Measurements from ENCODE around the gene MAP1LC3B.

Gene MAP1LC3B

DNA sequence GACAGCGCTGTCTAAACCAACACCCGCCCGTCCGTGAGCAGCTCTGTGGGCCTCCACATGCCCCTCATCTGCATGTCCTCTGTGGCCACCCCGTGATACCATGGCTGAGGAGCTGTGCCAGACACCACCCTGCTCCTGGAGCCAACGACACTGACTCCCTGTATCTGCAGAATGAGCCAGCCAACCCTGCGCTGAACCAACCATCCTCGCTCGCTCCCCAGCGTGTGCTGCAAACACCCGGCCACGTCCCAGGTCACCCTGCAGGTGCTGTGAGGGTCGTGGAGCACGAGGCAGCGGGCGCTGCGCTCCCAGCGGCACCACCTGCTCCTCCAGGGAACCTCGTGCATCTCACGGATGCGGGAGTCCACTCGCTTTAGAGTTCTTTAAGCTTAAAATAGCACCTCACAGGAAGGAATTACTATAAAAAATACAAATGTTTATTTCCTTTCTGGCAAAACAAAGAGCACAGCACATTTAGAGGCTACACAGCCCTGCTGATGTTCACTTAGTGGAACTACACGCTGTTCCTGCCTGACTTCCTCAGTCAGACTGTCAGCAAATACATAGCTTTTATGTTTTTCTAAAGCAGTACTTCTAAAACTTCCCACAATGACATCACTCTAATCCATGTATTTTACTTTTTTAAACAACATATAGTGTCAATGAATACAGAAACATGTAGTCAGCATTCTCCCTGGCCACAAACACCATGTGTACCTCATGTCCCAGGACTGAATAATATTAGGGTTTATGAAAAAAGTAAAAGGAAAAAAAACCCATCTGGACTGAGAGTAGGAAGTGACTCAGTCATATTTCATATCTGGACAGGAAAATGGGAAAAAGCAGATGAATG lies 43.5 kb downstream of the MAP1LC3B start:
- no peak for DNase-seq

DNA sequence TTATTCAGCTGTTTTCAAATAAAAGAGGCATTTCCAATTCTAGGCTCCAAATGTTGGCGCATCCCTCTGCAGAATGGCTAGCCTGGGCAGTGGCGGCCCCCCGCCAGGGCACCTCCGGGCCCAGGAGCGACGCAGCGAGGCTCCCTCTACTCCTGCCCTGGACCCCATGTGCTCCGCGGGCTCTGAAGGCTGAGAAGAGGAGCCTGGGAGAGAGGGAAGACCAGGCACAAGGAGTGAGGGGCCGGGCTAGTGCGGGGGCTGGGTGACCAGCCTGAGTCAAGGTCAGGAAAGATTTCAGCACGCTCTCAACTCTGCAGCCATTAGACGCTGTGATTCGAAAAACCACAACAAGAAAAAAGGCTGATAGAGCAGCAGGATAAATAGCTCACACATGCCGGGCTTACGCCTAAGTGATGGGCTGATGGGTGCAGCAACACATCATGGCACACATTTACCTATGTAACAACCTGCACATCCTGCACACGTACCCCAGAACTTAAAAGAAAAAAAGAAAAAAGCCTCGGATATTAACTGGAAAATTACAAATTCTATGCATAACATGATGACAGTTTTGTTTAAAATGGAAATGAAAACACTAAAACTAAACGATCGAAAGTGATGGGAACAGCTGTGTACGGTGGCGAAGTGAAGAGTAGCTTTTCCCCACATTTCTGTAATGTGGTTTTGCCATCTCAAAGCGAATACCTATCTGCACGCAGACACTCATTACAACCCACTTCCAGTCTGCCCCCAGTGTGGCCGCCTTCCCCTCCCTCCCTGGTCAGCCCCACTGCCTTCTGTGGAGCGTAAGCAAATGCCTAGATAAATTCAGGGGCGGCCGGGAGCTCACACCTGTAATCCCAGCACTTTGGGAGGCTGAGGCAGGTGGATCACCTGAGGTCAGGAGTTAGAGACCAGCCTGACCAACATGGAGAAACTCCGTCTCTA lies 44.4 kb downstream of the MAP1LC3B start:
- peak in 1 of 2 experiments; percentile 15 for DNase-seq

DNA sequence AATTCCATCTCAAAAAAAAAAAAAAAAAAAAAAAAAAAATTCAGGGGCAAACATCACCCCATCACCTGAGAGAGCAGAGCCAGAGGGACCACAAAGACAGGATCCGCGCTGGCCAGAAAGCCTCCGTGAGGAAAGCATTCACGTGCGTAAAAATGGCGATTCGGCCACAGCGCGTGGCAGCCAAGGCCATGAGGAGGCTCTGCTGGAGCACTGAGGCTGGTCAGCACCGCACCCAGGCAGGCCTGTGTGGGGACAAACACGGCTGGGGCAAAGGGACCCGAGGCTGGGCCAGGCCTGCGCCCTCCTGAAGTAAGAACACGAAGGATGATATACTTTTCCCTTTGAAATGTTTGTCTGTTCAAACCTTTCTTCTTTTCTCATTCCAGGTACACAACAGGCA lies 45.2 kb downstream of the MAP1LC3B start:
- no peak for DNase-seq

DNA sequence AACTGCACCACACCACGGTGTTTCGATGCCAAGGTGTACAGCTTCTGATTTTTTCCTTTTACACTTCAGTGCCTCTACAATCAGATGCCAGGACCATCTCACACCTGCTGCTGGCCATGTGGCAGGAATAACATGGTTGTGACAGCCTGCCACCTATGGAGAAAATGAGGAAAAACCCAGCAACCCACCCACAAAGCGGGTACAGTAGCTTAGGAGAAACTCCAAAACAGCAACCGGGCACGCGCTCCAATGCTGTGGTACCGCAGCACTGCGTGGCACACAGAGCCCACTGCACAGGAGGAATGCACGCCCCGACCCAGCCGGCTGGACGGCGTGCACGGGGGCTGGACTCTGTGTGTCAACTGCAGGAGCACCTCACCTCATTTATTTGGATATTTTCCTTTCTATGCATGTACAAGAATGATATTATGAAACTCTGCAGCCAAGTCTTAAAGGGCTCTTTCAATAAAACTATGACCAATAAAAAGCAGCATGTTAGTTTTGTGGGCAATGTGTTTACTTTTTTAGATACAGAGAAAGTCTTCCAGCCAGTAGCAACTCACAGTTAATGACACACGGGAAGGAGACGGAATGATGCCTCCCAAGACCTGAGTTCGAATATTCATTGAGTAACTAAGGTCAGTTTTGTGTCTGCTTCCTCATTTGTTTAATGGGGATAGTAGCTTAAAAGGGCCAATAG lies 45.9 kb downstream of the MAP1LC3B start:
- DNase-seq = no peak

DNA sequence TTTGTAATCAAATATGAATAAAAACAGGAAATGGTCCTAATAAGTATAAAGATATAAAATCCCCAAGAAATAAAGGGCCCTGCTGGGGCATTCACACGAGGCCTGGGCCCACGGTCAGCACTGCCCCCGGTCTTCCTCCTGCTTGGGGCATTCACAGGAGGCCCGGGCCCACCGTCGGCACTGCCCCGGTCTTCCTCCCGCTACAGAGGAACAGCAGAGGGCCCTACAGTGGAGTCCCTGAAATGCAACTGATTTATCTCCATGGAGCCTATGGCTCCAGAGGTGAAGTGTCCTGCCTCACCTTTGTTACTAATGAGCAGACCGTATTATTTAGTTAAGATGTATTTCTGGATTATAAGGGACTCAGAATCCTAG lies 46.5 kb downstream of the MAP1LC3B start:
- DNase-seq = no peak

DNA sequence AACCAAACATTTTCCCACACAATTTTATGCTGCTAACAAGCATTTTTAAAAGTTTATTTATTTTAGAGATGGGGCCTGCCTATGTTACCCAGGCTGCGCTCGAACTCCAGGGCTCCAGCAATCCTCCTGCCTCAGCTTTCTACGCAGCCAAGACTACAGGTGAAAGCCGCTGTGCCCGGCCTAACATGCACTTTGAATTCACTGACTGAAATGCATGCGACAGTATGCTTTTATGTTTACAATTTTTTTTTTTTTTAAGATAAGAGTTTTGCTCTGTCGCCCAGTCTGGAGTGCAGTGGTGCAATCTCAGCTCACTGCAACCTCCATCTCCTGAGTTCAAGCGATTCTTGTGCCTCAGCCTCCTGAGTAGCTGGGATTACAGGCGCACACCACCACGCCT lies 47.8 kb downstream of the MAP1LC3B start:
- no peak for DNase-seq

DNA sequence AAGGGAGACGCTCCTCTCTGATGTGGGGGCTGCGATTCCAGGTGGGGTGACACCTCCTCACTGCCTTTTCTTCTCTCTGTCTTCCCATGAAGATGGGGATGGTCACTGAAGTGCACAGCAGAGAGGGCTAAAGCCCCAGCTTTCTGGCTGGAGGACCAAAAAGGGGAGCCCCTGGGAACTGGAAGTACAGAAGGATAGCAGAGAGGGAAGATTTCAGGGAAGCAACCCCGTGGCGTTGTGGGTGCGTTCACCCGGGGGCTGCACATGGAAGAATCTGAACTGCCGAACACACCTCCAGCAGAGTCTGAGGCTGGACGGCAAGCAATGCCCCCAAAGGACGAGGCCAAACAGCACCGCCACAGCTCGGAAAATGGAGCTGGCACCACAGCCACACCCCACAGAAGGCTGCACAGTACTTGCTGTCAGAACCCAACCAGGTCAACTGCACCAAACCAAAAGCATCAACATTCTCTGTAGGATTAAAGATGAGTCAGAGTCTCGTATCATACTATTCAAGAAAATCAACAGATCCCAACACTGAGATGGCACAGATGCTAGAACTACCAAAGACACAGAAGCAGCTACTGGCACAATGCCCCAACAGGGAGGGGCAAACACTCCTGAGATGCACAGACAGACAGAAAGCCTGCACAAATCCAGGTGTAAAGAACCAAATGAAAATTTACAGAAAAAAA lies 49.9 kb downstream of the MAP1LC3B start:
- no peak for DNase-seq

DNA sequence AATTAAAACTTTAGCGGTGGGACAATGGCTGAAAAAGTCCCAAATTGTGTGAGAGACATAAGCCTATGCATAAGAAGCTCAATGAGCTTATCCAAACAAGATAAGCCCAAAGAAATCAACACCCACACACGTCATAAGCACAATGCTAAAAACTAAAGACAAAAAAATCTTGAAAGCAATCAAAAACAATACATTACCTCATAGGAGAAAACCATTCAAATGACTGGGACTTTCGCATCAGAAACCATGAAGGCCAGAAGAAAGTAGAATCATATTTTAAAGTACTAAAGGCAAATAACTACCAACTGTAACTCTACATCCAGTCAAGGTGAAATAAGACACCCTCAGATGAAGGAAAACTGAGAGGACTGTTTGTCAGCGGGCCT lies 50.4 kb downstream of the MAP1LC3B start:
- no peak for DNase-seq

DNA sequence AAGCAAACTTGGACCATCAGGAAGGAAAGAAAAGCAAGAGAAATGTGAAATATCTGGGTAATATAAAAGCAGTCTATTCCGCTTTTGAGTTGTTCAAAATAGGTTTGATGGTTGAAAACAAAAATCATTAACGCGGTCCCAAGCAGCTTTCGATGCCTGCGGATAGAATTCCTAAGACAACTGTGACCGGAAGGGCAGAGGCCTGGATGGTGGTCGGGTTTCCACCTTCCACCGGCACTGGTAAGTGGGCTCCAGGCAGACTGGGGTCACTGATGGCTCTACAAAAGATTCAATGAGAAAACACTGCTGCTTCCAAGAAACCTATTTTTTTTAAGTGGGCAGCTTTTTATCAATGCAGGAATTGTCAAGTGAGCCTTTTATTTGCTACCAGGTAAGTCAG lies 50.9 kb downstream of the MAP1LC3B start:
- DNase-seq = no peak

DNA sequence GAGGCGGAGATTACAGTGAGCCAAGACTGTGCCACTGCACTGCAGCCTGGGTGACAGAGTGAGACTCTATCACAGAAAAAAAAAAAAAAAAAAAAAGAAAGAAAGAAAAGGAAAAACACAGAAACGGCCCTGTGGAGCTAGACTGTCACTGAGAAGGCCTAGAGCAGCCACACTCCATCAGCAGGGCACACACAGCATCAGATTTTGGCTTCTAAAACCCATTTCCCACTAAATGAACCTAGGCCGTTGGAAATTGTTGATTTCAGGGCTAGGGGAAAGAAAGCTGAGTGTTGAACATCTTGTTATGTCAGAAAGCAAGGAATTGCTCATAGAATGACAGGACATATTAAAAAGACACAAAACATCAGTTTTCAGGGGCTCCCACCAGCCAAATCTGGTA lies 51.8 kb downstream of the MAP1LC3B start:
- DNase-seq = no peak

DNA sequence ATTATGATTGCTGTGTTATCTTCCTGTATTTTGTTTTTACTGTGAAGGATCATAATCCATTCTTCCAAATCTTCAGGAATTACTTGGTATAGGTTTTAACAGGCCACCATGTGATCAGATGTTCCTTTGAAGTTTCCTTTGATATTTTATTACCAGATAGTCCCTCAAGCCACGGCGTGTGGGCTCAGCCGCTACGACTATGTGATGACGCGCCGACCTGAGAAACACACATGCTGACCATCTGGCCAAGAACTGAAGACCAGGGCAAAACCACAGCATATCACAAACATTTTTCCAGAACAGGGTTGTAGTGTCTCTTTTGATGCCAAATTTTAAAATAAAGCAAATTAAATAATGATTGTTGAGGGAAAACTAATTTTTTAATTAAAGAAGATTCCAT lies 53.4 kb downstream of the MAP1LC3B start:
- no peak for DNase-seq

DNA sequence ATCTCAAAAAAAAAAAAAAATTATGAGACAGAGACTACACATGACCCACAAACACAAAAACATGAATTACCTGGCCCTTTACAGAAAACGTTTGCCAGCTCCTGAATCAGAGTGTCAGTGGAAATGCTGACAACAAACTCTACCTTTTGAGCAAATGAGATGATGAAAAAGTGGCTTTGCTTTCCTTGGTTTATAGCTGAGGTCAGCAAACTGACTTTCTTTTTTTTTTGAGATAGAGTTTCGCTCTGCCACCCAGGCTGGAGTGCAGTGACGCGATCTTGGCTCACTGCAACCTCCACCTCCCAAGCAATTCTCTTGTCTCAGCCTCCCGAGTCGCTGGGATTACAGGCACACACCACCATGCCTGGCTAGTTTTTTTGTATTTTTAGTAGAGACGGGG lies 54.3 kb downstream of the MAP1LC3B start:
- DNase-seq = no peak

DNA sequence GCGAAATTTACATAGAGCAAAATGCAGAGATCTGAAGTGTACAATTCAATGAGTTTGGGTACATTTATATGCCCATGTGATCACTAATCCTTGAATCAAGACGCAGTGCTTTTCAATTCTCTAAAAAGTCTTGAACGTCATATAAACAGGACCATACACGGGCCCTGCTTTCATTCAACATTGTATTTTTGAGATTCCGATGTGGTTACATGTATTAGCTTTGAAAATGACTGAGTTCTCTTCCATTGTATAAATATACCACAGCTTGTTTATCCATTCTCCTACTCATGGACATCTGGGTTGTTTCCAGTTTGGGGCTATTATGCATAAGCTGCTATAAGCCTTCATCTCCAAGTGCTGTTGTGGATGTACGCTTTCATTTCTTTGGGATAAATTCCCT lies 55.2 kb downstream of the MAP1LC3B start:
- no peak for DNase-seq

DNA sequence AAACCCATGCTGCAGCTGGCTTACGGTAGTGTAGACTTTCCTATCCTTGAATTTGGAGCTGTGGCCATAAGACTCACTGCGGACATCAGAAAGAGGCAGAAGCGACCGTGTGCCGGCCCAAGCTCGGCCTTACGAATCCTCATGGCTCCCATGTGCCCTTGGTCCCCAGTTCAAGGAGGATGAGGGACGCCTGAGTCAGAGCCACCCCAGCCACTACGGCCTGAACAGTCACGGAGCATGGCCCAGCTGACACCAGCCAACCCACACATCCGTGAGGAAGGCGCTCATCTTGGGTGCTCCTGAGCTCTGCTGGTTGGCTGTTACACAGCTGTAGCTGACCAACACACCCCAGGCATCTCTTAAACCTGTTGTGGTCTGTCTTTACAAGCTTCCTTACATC lies 56.7 kb downstream of the MAP1LC3B start:
- no peak for DNase-seq

DNA sequence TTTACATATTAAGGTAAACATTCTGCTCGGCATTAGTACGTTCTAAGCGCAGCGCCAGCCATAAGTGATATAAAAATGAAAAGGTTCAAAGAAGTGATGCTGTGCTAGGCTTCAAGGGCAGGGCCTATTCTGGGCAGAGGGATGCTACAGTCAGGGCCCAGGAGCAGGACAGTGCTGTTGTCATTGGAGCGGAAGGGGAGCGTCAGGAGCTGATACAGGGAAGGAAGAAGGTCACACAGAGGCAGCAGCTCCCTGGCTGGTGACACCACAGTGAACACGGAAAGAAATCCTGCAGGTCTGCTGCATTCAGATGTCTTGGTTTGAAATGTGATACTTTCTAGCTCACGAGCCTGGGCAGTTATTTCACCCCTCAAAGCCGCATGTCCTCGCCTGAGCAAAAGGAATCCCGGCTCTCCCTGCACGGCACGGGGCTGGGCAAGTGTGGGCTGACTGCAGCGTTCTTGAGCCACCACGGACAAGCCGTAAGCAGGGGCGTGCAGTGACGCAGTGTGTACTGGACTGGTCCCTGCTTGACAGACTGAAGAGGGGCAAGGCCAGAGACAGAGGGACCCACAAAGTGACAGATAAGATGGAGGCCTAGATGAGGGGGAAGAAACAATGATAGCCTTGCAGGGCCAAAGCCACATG lies 59.6 kb downstream of the MAP1LC3B start:
- no peak for DNase-seq

DNA sequence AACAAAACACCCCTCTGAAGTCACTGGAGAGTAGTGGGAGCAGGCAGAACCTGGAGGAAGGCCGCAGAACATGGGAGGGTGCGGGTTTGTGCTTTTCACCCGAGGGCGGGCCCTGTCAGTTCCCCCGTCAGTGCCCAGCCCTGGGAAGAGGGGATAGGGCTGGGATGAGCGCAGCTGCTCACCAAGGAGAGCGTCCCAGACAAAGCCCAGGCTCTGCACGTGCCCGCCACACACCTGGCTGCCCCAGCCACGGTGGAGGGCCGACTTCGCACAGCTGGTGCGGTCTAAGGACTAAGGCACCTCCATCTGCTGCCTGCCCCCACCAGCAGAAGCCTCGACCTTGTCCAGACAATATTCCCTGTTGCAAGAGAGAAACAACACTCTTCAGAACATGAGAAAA lies 61.2 kb downstream of the MAP1LC3B start:
- no peak for DNase-seq

Data from stimulated activated CD4-positive, alpha-beta T cell treated with anti-CD3 and anti-CD28 coated beads, Interleukin-4, amount 100 ng/mL, for 4 hours (primary cell).